ENCODE data around the gene PCAT6. TPM values are rescaled to one million over a fixed set of nuclear protein-coding genes. Genes with fewer than 3 reads are reported as not detected.

PCAT6 gene
- polyA plus RNA-seq, 6 donors from 2014 or later: 0.83 TPM; not detected in 5

DNA sequence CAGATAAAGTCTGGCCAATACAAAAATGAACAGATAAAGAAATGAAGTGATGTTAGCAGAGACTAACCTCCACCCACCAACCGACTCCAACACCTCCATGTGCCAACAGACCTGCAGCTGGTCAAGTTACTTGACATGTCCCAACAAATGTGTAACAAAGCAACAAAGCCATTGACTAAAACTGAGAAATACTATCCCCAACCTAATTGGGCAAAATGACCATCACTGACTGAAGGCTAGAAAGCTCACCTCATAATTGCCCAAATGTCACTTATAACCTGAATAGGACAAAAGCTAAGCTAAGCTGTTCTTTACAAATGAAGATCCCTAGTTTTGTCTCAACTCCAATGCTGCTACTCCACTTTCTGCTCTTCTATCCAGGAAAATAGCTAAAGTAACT is 10.0 kb upstream of the PCAT6 start:
- Mint-ChIP-seq H3K27ac (peak overlapping the region in 1 of 6 donors; percentile 29), H3K4me3 (peak overlapping the region in 1 of 8 donors; percentile 17), H3K36me3 (no peaks in the 10 kb centered on the region), H3K27me3 (no peaks in the 10 kb centered on the region), H3K4me1 (peaks cover 30 to 66% (median 45%) of the 10 kb centered on the region in 3 donors), H3K9me3 (no peaks in the 10 kb centered on the region)
- DNase-seq (no peak), ATAC-seq (ENCODE audit: low read depth in 2 of 2) (no peak)

GRCh38 chr1:202801175-202801574 is 9.6 kb upstream of the PCAT6 start:
- Mint-ChIP-seq H3K4me3 (no peak overlapping the region), H3K27me3 (no peaks in the 10 kb centered on the region), H3K9me3 (no peaks in the 10 kb centered on the region), H3K4me1 (peaks cover 31 to 66% (median 45%) of the 10 kb centered on the region in 3 donors), H3K36me3 (no peaks in the 10 kb centered on the region), H3K27ac (no peak overlapping the region)
- DNase-seq: no peak
- no peak for ATAC-seq (ENCODE audit: low read depth in 2 of 2)

- Mint-ChIP-seq H3K27me3 (no peaks in the 10 kb centered on the region), H3K4me1 (peaks cover 31 to 63% (median 45%) of the 10 kb centered on the region in 3 donors), H3K4me3 (peak overlapping the region in 1 of 8 donors; percentile 7), H3K36me3 (no peaks in the 10 kb centered on the region), H3K27ac (no peak overlapping the region), H3K9me3 (no peaks in the 10 kb centered on the region)
- ATAC-seq (ENCODE audit: low read depth in 2 of 2) (no peak), DNase-seq (no peak)
These were observed 8.7 kb upstream of the PCAT6 start for GRCh38 chr1:202802034-202802433.

- no peak for ATAC-seq (ENCODE audit: low read depth in 2 of 2)
- Mint-ChIP-seq H3K27me3 (no peaks in the 10 kb centered on the region), H3K4me1 (peaks cover 24 to 54% (median 33%) of the 10 kb centered on the region in 3 donors), H3K36me3 (no peaks in the 10 kb centered on the region), H3K9me3 (no peaks in the 10 kb centered on the region), H3K4me3 (peak overlapping the region in 2 of 8 donors; percentile 22 to 33), H3K27ac (peak overlapping the region in 1 of 6 donors; percentile 26)
- DNase-seq: no peak
These were observed 7.5 kb upstream of the PCAT6 start for GRCh38 chr1:202802998-202803932.

- peak overlapping the region in 1 of 8 donors; percentile 38 for H3K4me3 Mint-ChIP-seq
- no peaks in the 10 kb centered on the region for H3K36me3 Mint-ChIP-seq
- H3K27ac Mint-ChIP-seq: no peak overlapping the region
- no peaks in the 10 kb centered on the region for H3K9me3 Mint-ChIP-seq
- H3K4me1 Mint-ChIP-seq: peaks cover 32 to 52% (median 40%) of the 10 kb centered on the region in 3 donors
- DNase-seq: no peak
- no peak for ATAC-seq (ENCODE audit: low read depth in 2 of 2)
- no peaks in the 10 kb centered on the region for H3K27me3 Mint-ChIP-seq
These were observed 6.6 kb upstream of the PCAT6 start for GRCh38 chr1:202804126-202804525.

- H3K4me1 Mint-ChIP-seq: peaks cover 38 to 53% (median 40%) of the 10 kb centered on the region in 3 donors
These were observed 4.6 kb upstream of the PCAT6 start for GRCh38 chr1:202805886-202806844.

DNA sequence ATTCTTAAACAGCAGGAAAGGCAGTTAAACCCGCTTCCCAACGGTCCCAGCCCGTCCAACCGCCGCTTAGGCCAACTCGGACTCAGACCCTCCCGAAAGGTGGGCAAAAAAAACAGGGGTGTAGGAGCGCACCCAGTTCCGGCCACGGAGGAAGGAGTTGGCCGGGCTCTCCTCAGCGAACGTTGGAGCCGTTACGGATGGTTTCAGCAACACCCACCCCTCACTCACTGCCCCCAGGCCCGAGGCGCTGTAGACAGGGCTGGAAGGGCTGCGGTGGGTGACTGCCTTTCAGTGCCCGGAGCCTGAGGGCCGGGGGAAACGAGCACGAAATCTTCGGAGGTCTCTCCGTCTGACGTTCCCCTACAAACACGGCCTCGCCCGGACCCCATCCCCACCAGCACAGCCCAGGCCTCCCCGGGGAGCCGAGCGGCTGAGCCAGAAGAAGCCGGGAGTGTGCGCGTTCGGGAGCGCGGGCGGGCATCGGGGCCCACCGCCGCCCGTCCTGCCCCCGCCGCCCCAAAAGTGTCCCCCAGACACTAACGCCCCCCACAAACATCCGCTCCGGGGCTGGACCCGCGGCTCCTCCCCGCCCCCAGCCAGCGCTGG is 3.8 kb upstream of the PCAT6 start:
- Mint-ChIP-seq H3K4me1 (peaks cover 43 to 56% (median 46%) of the 10 kb centered on the region in 3 donors), H3K4me3 (peak overlapping the region; percentile 80 to 97 (median 91)), H3K27ac (peak overlapping the region; percentile 63 to 86 (median 80)), H3K27me3 (peaks cover 0 to 6% (median 0%) of the 10 kb centered on the region in 3 donors), H3K9me3 (no peaks in the 10 kb centered on the region), H3K36me3 (no peaks in the 10 kb centered on the region)
- ATAC-seq (ENCODE audit: low read depth in 2 of 2) (peak in 1 of 2 donors; percentile 1), DNase-seq (peak; percentile 15)

More at GRCh38 chr1:202805886-202806844, 4.6 kb upstream of the PCAT6 start:
- DNase-seq: no peak
- Mint-ChIP-seq H3K27me3 (no peaks in the 10 kb centered on the region), H3K4me3 (peak overlapping the region; percentile 80 to 97 (median 91)), H3K36me3 (no peaks in the 10 kb centered on the region), H3K9me3 (no peaks in the 10 kb centered on the region), H3K27ac (peak overlapping the region; percentile 24 to 86 (median 73))
- no peak for ATAC-seq (ENCODE audit: low read depth in 2 of 2)

GRCh38 chr1:202807451-202807925 is 3.3 kb upstream of the PCAT6 start:
- peak; percentile 24 to 29 for ATAC-seq (ENCODE audit: low read depth in 2 of 2)
- H3K36me3 Mint-ChIP-seq: no peaks in the 10 kb centered on the region
- H3K4me1 Mint-ChIP-seq: peaks cover 45 to 54% (median 46%) of the 10 kb centered on the region in 3 donors
- H3K27me3 Mint-ChIP-seq: peaks cover 0 to 12% (median 5%) of the 10 kb centered on the region in 3 donors
- H3K27ac Mint-ChIP-seq: peak overlapping the region in 3 of 6 donors; percentile 78 to 86 (median 84)
- DNase-seq: peak; percentile 29
- peak overlapping the region; percentile 80 to 97 (median 91) for H3K4me3 Mint-ChIP-seq
- H3K9me3 Mint-ChIP-seq: no peaks in the 10 kb centered on the region

DNA sequence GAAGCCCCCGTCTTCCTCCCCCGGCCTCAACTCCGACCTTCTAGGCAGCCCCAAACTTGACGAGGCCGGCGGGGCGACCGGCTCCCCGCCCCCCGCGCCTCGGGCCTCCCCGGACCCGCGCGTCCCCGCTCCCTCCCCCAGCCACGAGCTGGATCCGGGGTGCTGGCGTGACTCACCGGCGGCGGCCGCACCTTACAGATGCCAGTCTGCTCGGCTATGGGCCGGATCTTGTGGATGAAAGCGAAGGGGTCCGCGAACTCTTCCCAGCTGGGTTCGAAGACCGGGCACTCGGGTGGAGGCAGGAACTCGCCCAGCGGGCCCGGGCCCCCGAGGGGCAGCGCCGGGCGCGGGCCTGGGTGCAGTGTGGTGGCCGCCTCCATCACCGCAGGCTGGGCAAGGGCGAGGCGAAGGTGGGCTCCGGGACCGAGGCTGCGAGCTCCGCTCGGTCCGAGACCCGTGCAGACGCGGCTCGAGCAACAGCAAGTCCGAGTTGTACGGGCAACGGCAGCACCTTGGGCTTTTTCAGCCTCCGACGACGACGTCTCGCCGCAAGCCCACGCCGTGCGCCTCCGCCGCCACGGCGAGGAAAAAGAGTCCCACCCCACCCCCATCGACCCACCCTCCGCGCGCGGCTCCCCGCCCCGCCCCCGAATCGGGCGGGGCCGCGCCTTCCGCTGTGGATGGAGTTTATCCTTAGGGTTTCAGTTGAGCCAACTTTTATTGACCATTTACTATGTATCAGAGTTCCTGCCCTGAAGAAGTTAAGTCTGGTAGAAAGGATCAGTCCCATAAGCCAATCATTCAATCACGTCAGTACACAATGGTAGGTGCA is 2.6 kb upstream of the PCAT6 start, which contains the start of gene KDM5B:
KDM5B (minus strand) TSS at position 496 of the 832 bp plus-strand sequence; CDS start at position 380, 116 bp downstream.
- Mint-ChIP-seq H3K36me3 (no peaks in the 10 kb centered on the region), H3K4me1 (peaks cover 41 to 47% (median 45%) of the 10 kb centered on the region in 3 donors)

DNA sequence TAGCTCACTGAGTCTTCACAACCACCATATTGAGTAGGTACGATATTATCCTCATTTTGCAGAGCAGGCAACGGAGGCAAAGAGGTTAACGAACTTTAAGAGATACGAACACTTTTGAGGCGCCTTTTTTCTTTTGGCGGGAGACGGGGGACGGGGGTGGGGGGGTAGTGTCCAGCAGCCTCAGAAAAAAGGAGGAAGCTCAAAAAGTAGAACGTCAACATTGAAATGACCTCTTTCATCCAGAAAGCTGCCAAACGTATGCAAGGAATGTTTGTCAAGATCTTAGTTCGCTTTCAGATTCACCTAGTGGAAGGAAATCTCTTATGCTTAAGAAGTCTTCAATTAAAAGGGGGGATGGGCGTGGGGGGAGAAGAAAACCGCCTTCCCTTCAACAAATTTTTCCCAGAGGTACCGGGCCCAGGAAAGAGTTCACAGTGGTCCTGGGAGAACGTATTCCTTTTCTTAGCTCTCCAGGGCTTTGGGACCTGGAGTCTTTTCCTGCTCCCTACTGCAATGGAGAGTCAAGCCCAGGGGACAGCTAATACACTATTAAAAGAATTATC is 1.1 kb upstream of the PCAT6 start:
- Mint-ChIP-seq H3K4me3 (peak overlapping the region; percentile 61 to 97 (median 92)), H3K27ac (peak overlapping the region in 2 of 6 donors; percentile 42 to 73), H3K36me3 (no peaks in the 10 kb centered on the region), H3K4me1 (peaks cover 41 to 45% (median 43%) of the 10 kb centered on the region in 3 donors), H3K27me3 (peaks cover 5 to 12% (median 6%) of the 10 kb centered on the region in 3 donors), H3K9me3 (no peaks in the 10 kb centered on the region)
- DNase-seq (no peak), ATAC-seq (ENCODE audit: low read depth in 2 of 2) (no peak)

More for the DNA sequence above, 2.6 kb upstream of the PCAT6 start, which contains the start of gene KDM5B:
- peak; percentile 56 for DNase-seq
- peak; percentile 35 to 42 for ATAC-seq (ENCODE audit: low read depth in 2 of 2)
- Mint-ChIP-seq H3K4me3 (peak within 1 kb of the TSS; percentile 80 to 97 (median 91)), H3K27me3 (peaks cover 2 to 12% (median 6%) of the 10 kb centered on the region in 3 donors), H3K27ac (peak within 1 kb of the TSS; percentile 13 to 96 (median 85)), H3K9me3 (no peaks in the 10 kb centered on the region)

- H3K27me3 Mint-ChIP-seq: peaks cover 5 to 12% (median 6%) of the 10 kb centered on the region in 3 donors
- peak overlapping the region; percentile 84 to 97 (median 91) for H3K4me3 Mint-ChIP-seq
- H3K4me1 Mint-ChIP-seq: peaks cover 41 to 43% (median 41%) of the 10 kb centered on the region in 3 donors
- H3K36me3 Mint-ChIP-seq: no peaks in the 10 kb centered on the region
- no peaks in the 10 kb centered on the region for H3K9me3 Mint-ChIP-seq
- no peak for ATAC-seq (ENCODE audit: low read depth in 2 of 2)
- H3K27ac Mint-ChIP-seq: peak overlapping the region; percentile 75 to 96 (median 93)
- DNase-seq: no peak
These were observed 550 bp upstream of the PCAT6 start for GRCh38 chr1:202810193-202810614.
